ENCODE measurements around the gene USP48. TPM values are rescaled to one million over a fixed set of nuclear protein-coding genes. Genes with fewer than 3 reads are reported as not detected.

The USP48 gene
- total RNA-seq, 1 experiment from 2014 or later, result 84.8 TPM

DNA sequence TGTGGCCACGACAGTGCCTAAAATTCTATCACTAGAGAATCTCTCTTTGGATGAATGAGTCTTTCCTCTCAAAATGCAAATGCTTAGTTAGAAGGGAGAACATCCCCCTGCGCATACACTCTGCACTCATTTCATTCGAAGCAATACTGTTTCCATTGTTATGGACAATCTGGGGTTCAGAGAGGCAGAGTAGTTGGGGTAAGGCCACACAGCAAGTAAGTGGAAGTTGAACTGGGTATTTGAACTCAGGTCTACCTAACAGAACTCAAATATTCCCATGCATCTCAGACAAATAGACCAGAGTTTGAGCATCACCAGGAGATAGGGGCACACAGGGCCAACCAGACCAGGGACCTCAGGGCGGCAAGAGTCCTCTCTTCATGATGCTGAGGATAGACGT is 139.3 kb downstream of the USP48 start:
- no peaks in the 10 kb centered on the region for H4K20me1 ChIP-seq (ENCODE audit: control insufficient read depth, insufficient read depth, insufficient read length)
- H3K79me1 ChIP-seq (ENCODE audit: insufficient read depth, low read depth, low read length, poor library complexity, severe bottlenecking), result no peaks in the 10 kb centered on the region
- H2BK15ac ChIP-seq (ENCODE audit: low read depth, low read length), result no peak overlapping the region
- H2BK5ac ChIP-seq (ENCODE audit: insufficient read length, low read length), result no peak overlapping the region
- no peak overlapping the region for H3K27ac Mint-ChIP-seq
- no peak overlapping the region for H2BK12ac ChIP-seq (ENCODE audit: insufficient read length, low read depth, low read length)
- H3K4me1 ChIP-seq (ENCODE audit: insufficient read depth, low read length), result no peaks in the 10 kb centered on the region
- no peak overlapping the region for H3K4me2 ChIP-seq (ENCODE audit: insufficient read depth, insufficient read length, low read length)
- no peak overlapping the region for H2AK5ac ChIP-seq (ENCODE audit: insufficient read length, low read length)
- H4K8ac ChIP-seq (replicated peaks; ENCODE audit: insufficient read length, low read depth, low read length), result no peak overlapping the region
- H3K79me2 ChIP-seq (ENCODE audit: insufficient read depth, low read length), result no peaks in the 10 kb centered on the region
- TF ChIP-seq CTCF (conservative IDR thresholded peaks at IDR 0.05), result no peak
- H3K9me3 Mint-ChIP-seq, result no peaks in the 10 kb centered on the region
- H3K4me1 Mint-ChIP-seq, result peaks cover 20 to 36% of the 10 kb centered on the region in 2 experiments
- no peak overlapping the region for H3K4me3 Mint-ChIP-seq
- no peak overlapping the region for H4K91ac ChIP-seq (ENCODE audit: insufficient read length, low read depth, low read length)
- no peak overlapping the region for H3K4ac ChIP-seq (ENCODE audit: low read depth, low read length)
- H3K36me3 Mint-ChIP-seq (ENCODE audit: insufficient read depth in 1 of 3, low read depth in 3 of 3), result no peaks in the 10 kb centered on the region
- no peak overlapping the region for H3K27ac ChIP-seq (ENCODE audit: insufficient read length, low read depth, low read length)
- no peak overlapping the region for H4K5ac ChIP-seq (ENCODE audit: insufficient read length, low read depth, low read length)
- H3K14ac ChIP-seq (ENCODE audit: insufficient read depth, low read length), result no peak overlapping the region
- no peak overlapping the region for H2AFZ ChIP-seq (ENCODE audit: low read length)
- H3T11ph ChIP-seq (ENCODE audit: low read length), result no peak overlapping the region
- H2BK120ac ChIP-seq (ENCODE audit: low read depth, low read length, poor library complexity, severe bottlenecking), result no peak overlapping the region
- no peak overlapping the region for H3K18ac ChIP-seq (ENCODE audit: insufficient read length, low read depth, low read length)
- DNase-seq, result no peak
- H3K23ac ChIP-seq (ENCODE audit: insufficient read length, low read depth, low read length), result no peak overlapping the region
- no peaks in the 10 kb centered on the region for H3K9me3 ChIP-seq (ENCODE audit: control insufficient read depth, low read depth, low read length)
- no peaks in the 10 kb centered on the region for H3K27me3 ChIP-seq (ENCODE audit: insufficient read depth, low read length)
- no peak overlapping the region for H3K9ac ChIP-seq (ENCODE audit: extremely low read depth, insufficient read length, low read length)
- H3K56ac ChIP-seq (ENCODE audit: insufficient read length, low read depth, low read length), result no peak overlapping the region
- no peaks in the 10 kb centered on the region for H3K23me2 ChIP-seq (ENCODE audit: insufficient read length, low read depth, low read length, poor library complexity, severe bottlenecking)
- WGBS (ENCODE audit: extremely low coverage, insufficient read length, low lambda C conversion rate), result no CpG with 5 or more reads among the region's 5 CpGs
- peaks cover 2% of the 10 kb centered on the region; the same call in 1 of the 2 replicates for H3K27me3 Mint-ChIP-seq (ENCODE audit: low read depth)
- H2BK20ac ChIP-seq (ENCODE audit: low read depth, low read length, poor library complexity, severe bottlenecking), result no peak overlapping the region
